HL-60 (cell line): ENCODE results near the gene CT45A9.
"Not testable (repeated sequence)": the region's sequence is repeated elsewhere in the genome, so short reads cannot be mapped to it uniquely, and the experiment has no call there.

ENCODE experiments used
- POLR2AphosphoS5 ChIP-seq: IDR thresholded peaks from 2 replicates; pipeline ENCODE4 v1.6.1; 2012; ENCODE audit warnings: low read depth
- TF ChIP-seq, protein P1 (sequence below): IDR thresholded peaks from one replicate; pipeline ENCODE4 v1.5.1; 2011; ENCODE audit warnings: low read length, control low read depth, inconsistent platforms; ENCODE audit not compliant: insufficient read depth

DNA sequence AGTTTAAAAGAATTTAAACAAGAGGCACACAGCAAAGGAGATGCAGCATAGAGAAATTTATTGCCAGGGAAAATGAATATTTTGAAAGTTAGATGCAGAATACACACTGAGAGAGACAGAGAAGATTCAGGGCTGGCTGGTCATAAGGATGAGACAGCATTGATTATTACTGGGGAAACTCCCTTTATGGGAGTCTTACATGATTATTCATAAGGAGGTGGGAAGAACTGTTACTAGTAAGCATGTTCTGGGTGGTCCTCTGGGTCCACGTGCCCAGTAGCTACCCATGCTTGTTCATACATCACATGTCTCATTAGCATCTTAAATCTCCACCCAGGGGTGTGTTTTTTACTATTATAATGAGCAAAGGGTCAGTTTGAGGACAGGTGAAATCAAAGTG, 48.9 kb upstream of the CT45A9 start:
- TF ChIP-seq, protein P1, sequence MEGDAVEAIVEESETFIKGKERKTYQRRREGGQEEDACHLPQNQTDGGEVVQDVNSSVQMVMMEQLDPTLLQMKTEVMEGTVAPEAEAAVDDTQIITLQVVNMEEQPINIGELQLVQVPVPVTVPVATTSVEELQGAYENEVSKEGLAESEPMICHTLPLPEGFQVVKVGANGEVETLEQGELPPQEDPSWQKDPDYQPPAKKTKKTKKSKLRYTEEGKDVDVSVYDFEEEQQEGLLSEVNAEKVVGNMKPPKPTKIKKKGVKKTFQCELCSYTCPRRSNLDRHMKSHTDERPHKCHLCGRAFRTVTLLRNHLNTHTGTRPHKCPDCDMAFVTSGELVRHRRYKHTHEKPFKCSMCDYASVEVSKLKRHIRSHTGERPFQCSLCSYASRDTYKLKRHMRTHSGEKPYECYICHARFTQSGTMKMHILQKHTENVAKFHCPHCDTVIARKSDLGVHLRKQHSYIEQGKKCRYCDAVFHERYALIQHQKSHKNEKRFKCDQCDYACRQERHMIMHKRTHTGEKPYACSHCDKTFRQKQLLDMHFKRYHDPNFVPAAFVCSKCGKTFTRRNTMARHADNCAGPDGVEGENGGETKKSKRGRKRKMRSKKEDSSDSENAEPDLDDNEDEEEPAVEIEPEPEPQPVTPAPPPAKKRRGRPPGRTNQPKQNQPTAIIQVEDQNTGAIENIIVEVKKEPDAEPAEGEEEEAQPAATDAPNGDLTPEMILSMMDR, result not testable (repeated sequence)
- not testable (repeated sequence) for TF ChIP-seq POLR2AphosphoS5
